Nucleus accumbens (tissue), 56 donors: ENCODE results near the gene DNAH2.
"Not testable (repeated sequence)": the region's sequence is repeated elsewhere in the genome, so short reads cannot be mapped to it uniquely, and the experiment has no call there.

Experiments
- DNase-seq, 56 donors: peaks; one replicate each; lab custom pipeline; 2025; lab: John Stamatoyannopoulos, UW

Gene DNAH2

DNA sequence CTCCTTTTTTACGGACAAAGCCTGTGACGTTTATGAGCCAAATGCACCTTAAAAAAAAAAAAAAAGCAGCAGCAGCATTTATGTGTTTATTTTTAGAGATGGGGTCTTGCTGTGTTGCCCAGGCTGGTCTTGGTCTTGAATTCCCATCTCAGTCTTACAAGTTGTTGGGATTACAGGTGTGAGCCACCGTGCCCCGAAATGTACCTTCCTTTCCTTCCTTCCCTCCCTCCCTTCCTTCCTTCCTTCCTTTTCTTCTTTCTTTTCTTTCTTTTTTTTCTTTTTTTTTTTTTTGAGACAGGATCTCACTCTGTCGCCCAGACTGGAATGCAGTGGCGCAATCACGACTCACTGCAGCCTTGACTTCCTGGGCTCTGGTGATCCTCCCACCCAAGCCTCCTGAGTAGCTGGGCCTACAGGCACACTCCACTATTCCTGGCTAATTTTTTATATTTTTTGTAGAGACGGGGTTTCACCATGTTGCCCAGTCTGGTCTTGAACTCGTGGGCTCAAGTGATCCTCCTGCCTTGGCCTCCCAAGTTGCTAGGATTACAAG, 92.3 kb downstream of the DNAH2 start:
- DNase-seq = not testable (repeated sequence)

DNA sequence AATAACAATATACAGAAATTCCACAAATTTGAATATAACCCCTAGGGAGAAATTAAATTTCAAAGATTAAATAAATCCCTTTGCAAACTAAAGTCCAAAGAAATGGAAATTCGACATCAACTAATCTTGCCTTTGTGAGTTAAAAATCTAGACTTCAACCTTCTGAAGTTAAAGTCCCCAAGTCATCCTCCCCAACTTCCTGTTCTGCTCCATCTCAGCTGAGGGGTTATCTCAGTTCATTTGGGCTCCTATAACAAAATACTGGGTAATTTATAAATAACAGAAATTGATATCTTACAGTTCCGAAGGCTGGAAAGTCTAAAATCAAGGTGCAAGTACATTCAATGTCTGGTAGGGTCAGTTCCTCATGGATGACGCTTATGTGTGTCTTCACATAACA, 93.7 kb downstream of the DNAH2 start:
- DNase-seq = no peak

- no peak for DNase-seq
Measured at GRCh38 chr17:7814969-7815368, 97.4 kb downstream of the DNAH2 start.

GRCh38 chr17:7816926-7817642, 99.5 kb downstream of the DNAH2 start:
- DNase-seq = no peak

GRCh38 chr17:7817643-7817964, 100.1 kb downstream of the DNAH2 start:
- DNase-seq = no peak

DNA sequence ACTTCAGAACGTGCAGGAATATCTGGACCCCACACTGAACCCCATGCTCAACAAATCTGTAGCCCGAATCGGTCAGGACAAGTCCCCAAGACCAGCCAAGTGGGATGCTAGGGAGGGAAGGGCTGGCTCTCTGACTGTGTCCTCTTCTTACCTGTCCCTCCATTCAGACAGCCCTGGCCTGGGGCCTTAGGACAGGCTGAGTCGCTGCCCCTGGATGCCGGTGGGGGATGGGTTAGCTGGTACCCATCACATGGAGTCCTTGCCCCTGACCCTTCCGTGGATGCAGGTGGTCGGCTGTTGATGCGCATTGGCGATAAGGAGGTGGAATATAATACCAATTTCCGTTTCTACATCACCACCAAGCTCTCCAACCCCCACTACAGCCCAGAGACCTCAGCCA, 100.5 kb downstream of the DNAH2 start:
- no peak for DNase-seq

DNA sequence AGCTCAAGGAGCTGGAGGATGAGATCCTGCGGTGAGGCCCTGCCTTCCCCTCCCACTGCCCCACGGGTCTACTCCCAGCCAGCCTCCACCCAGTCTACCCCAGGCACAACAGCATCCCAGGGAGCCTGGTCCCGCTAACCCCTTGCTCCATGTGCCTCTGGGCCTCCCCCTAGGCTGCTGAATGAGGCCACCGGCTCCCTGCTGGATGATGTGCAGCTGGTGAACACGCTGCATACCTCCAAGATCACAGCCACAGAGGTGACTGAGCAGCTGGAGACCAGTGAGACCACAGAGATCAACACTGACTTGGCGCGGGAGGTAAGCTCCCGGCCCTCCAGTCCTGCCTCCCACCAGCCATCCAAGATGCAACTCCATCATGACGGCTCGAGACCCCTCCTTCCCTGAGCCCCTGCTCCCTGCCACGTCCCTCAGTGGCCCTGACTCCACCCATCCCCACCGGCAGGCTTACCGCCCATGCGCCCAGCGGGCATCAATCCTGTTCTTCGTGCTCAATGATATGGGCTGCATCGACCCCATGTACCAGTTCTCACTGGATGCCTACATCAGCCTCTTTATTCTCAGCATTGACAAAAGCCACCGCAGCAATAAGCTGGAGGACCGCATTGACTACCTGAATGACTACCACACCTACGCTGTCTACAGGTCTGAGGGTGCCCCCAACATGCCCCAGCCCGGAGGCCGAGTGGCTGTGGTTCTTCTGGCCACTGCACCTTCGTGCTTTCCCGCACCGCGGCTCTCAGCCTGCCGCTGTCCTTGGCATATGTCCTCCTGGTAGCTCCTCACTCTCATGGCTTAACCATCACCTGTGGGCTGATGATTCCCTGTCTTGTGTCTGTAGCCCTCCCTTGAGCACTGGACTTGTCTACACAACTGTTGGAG, 101.5 kb downstream of the DNAH2 start:
- DNase-seq = no peak

DNA sequence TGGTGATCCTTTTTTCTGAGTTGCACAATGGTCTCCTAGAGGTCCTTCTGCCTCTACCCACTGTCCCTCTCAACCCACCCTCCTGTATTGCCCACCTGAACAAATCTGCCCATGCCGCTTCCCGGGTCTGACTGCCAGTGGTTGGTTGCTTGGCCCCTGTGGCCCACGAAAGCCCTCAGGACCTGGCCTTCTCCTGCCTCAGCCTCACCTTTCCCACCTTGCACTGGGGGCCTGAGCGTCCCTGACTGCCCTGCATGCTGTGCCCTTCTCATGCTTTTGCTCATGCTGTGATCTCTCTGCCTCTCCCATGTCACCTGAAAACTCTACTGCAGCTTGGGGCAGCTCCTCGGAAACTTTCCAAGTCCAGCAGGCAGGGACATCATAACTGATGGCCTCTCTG, 102.7 kb downstream of the DNAH2 start:
- no peak for DNase-seq

- DNase-seq = no peak
Measured at GRCh38 chr17:7822126-7822525, 104.6 kb downstream of the DNAH2 start.

DNA sequence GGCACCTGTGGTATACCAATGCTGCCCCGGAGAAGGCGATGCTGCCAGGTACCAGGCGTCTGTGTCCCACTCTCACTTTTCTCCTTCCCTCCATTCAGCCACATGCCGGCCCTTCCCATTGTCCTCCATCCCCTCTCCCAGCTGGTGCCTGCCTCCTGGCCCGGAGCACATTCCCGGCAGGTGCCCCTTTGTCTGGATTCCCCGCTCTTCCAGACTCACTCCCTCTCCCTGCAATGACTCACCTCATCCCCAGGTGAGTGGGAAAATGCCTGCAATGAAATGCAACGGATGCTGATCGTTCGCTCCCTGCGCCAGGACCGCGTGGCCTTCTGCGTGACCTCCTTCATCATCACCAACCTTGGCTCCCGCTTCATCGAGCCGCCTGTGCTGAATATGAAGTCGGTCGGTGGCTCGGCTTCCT, 106.0 kb downstream of the DNAH2 start:
- DNase-seq = peak in 11 of 56 donors; percentile 2 to 52 (median 21)

DNA sequence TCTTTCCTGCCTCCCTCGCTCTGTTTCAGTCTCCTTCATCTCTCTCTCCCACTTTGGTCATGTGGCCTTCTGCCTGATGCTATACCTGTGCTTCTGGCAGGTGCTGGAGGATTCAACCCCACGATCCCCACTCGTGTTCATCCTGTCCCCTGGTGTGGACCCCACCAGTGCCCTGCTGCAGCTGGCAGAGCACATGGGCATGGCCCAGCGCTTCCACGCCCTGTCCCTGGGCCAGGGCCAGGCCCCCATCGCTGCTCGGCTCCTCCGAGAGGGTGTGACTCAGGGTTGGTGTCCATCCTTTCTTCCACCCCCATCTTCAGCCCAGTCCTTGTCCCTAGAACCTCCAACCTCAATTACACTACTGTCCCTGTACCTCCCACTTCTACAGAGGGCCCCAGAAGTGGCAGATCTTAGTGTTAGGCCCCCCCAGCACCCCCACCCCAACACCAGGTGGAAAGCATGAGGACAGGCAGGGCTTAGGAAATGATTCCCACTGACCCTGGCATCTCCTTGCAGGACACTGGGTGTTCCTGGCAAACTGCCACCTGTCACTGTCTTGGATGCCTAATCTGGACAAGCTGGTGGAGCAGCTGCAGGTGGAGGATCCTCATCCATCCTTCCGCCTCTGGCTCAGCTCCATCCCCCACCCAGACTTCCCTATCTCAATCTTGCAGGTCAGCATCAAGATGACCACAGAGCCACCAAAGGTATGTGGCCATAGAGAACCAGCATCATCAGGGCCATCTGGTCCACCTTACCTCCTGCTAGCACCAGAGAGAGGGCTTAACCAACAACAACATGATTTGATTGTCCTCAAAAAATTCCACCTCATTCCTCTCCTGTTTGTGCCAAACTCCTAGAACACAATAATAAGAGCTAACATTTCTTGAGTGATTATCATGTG, 106.7 kb downstream of the DNAH2 start:
- DNase-seq = no peak

GRCh38 chr17:7825206-7825990, 107.9 kb downstream of the DNAH2 start:
- peak in 17 of 56 donors; percentile 7 to 69 (median 32) for DNase-seq

DNA sequence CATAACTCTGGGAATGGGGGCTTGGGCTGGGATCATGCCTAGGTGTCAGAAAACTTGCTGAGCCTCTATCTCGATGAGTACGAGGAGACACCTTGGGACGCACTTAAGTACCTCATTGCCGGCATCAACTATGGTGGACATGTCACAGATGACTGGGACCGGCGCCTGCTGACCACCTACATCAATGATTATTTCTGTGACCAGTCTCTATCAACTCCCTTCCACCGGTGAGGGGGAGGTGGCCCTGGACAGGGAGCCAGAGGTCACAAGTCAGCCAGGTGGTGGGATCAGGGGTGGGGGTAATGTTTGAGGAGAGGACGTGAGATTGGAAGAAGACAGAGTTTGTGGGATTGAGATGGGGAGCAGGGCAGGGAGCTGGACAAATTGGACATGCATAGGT, 113.1 kb downstream of the DNAH2 start:
- no peak for DNase-seq

DNA sequence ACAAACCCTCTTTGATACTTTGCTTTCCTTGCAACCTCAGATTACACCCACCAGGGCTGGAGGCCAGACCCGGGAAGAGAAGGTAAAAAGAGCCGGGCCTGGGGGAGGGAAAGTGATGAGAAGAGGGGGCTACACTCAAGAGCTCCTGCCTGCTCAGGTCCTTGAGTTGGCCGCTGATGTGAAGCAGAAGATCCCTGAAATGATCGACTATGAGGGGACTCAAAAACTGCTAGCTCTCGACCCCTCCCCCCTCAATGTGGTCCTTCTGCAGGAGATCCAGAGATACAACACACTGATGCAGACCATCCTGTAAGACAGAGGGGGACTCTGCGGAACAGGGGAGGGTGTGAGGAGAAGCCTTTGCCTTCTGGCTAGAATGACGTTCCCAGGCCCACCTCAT, 113.7 kb downstream of the DNAH2 start:
- no peak for DNase-seq

DNA sequence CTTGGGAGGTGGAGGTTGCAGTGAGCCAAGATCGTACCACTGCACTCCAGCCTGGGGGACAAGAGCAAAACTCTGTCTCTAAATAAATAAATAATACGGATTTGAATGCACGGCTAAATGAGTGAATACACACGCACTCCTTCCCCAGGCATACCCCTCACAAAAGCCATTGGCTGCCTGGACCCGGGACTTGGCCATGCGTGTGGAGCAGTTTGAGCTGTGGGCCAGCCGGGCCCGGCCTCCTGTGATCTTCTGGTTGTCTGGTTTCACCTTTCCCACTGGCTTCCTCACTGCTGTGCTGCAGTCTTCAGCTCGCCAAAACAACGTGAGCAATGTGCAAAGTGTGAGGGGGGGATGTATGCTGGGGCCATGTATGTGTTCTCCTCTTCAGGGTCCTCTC, 114.9 kb downstream of the DNAH2 start:
- no peak for DNase-seq

DNA sequence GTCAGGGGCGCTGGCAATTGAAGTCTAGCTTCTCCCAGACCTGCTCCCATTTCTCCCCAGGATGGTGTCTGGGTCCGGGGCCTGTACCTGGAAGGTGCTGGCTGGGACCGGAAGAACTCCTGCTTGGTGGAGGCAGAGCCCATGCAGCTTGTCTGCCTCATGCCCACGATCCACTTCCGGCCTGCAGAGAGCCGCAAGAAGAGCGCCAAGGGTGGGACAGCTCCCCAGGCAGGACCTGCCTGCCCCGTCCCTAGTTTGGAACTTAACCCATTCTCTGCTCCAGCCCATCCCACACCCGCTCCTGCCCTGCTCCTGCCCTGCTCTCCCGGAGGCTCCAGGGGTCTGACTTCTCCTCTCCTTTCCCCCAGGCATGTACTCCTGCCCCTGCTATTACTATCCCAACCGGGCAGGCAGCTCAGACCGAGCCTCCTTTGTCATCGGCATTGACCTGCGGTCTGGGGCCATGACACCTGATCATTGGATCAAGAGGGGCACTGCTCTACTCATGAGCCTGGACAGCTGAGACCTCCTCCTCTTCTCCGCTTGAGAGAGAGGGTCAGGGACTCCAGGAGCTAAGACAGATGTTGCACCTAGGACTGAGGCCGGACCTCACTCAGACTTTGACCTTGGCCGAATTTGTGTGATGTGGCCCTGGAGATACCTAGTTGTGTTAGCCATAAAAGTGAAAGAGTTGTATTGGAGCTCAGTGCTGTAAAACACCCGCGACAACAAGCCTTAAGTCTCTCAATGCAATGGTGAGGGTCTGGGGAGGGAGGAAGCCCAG, 115.7 kb downstream of the DNAH2 start:
- DNase-seq = no peak

GRCh38 chr17:7833795-7834541, 116.4 kb downstream of the DNAH2 start, which contains the start of gene KDM6B:
Gene KDM6B (plus strand): TSS chr17:7834217. CDS start chr17:7845555, 11,338 bp downstream.
- DNase-seq = peak in 55 of 56 donors; percentile 36 to 92 (median 80)

GRCh38 chr17:7834542-7834956, 117.0 kb downstream of the DNAH2 start:
- peak in 11 of 56 donors; percentile 26 to 64 (median 53) for DNase-seq
